HG03354 (cell line): ENCODE data around the gene DNAJC3.
A peak's percentile ranks its signal among the peaks of the same experiment; 100 is the strongest.
"Not testable (repeated sequence)": the region's sequence is repeated elsewhere in the genome, so short reads cannot be mapped to it uniquely, and the experiment has no call there.

Experiments used
- ATAC-seq: cut with Tn5 transposase; IDR thresholded peaks from one replicate; pipeline ENCODE4 v1.9.1; 2021; ENCODE audit warnings: mild to moderate bottlenecking; ENCODE audit not compliant: unreplicated experiment, poor library complexity, severe bottlenecking

Gene DNAJC3

DNA sequence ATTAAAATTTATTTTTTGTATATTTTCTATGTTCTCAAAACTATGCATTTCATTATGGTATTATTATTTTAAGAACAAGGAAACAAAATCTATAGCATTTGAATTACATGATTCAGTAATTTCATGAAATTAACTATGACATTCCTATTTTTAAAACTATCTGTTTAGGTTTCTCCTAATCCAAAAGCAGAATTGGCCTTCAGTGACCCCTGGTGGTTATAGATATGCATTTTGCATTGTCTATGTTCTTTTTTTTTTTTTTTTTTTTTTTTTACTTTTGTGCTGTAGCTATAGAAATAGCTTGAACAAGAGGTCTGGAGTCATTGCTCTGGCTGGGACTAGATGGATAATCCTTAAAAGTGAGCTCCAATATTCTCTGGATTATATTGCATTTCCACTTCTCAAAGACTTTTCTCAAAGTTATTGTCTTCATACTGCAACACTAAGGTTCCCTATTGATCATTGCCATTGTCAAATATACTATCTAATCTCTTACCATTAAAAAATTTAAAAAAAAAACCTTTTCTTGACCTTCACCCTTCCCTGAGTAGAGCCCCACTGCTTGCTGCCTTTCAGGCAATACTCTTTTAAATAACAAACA, 15.9 kb upstream of the DNAJC3 start:
- ATAC-seq = peak; percentile 46

DNA sequence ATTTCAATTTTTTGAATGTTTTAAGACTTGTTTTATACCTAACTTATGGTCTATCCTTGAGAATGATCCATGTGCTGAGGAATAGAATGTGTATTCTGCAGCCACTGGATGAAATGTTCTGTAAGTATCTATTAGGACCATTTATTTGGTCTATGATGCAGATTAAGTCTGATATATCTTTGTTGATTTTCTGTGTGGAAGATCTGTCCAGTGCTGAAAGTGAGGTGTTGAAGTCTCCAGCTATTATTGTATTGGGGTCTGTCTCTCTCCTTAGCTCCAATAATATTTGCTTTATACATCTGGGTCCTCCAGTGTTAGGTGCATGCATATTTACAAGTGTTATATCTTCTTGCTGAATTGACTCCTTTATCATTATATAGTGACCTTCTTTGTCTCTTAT, 9.7 kb upstream of the DNAJC3 start:
- not testable (repeated sequence) for ATAC-seq

- ATAC-seq = no peak
Observed at GRCh38 chr13:95671597-95671996, 5.3 kb upstream of the DNAJC3 start.

DNA sequence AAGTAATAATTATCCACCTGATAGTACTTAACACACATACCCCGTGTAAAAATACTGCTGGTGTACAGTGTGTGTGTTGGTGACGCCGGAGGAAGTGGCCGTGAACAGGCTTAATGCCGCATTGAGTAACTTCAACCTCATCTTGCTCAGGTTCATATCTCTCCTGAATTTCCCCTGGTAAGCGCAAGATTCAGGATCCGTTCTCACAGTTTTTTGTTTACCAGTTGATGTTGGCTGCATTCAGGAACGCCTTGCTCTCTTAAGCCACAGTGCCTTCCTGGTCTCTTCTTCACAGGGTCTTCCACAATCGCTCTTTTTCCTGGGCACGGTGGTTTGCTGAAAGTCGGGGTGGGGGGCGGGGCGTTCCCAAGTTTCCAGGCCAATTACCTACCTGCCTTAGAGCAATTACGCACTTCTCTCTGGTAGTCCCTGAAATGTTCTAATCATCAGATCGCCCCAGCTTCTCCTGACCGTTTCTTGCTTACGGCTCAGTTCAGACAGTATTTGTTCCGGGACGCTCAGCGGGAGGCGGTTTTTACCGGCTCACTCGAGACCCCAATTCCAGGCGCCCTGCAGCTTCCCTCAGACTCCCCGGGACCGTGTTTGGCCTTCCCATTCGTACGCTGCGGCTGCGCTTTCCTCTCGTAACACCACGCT, 706 bp upstream of the DNAJC3 start:
- ATAC-seq = peak; percentile 23

DNA sequence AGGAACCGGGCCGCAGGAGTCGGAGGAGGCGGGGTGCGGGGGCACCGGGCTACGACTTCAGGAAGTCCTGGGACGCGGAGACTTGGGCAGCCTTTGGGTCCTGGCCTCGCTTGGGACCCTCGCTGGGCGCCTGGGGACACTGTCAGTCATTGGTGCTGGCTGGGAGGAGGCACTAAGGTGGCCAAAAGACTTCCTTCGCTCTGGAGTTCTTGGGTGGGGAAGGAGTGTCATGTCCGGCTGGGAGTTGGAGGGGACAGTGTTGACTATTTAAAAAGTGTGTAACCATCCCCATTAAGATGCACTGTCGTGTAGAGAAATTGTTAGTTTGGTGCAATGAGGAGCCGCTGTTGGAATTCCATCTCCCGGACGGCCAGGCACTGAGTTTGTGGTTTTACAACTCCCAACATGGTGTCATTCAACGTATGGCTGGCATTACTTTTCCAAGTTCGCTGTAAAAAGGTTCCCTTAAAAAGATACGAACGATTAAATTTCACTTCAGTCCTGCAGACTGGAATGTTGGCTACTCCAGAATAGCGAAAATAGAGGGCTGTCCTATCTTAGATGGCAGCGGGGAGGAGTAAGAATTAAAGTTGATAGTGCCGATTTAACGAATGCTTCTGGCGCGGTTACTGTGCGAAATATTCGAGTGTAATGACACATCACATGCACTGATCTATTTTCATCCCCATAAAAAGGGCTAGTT, 776 bp downstream of the DNAJC3 start:
- peak; percentile 22 for ATAC-seq

- ATAC-seq = no peak
Observed at GRCh38 chr13:95678967-95679366, 2.0 kb downstream of the DNAJC3 start.

DNA sequence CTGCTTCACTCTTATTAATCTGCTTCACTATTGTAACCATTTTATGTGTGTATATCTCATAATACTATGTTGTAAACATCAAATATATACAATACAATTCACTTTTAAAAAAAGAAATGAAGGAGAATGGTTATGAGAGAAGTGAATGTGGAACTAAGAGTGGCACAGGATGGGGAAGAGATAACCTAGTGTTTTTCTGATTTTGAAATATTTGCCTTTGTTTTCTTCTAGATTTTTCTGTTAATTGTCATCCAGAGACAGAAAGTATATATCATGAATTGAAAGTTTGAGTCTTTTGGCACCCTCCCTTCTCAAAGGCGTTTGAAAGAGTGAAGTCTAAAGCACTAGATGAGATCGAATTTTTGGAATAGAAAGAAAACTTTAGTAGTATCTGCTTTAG, 2.8 kb downstream of the DNAJC3 start:
- no peak for ATAC-seq

GRCh38 chr13:95684418-95684817, 7.5 kb downstream of the DNAJC3 start:
- no peak for ATAC-seq

DNA sequence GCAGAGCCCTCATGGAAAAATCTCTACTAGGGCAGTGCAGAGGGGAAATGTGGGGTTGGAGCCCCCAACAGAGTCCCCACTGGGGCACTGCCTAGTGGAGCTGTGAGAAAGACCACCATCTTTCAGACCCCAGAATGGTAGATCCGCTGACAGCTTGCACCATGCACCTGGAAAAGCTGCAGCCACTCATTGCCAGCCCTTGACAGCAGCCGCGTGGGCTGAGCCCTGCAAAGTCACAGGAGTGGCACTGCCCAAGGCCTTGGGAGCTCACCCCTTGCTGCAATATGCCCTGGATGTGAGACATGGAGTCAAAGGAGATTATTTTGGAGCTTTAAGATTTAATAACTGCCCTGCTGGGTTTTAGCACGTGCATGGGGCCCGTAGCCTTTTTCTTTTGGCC, 8.0 kb downstream of the DNAJC3 start:
- ATAC-seq = not testable (repeated sequence)

GRCh38 chr13:95689582-95689926, 12.6 kb downstream of the DNAJC3 start:
- ATAC-seq = no peak

DNA sequence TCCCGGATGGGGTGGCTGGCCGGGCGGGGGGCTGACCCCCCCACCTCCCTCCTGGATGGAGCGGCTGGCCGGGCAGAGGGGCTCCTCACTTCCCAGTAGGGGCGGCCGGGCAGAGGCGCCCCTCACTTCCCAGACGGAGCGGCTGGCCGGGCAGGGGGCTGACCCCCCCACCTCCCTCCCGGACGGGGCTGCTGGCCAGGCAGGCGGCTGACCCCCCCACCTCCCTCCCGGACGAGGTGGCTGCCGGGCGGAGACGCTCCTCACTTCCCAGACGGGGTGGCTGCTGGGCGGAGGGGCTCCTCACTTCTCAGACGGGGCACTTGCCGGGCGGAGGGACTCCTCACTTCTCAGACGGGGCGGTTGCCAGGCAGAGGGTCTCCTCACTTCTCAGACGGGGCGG, 14.0 kb downstream of the DNAJC3 start:
- ATAC-seq = not testable (repeated sequence)

GRCh38 chr13:95697052-95697680, 20.2 kb downstream of the DNAJC3 start:
- no peak for ATAC-seq

DNA sequence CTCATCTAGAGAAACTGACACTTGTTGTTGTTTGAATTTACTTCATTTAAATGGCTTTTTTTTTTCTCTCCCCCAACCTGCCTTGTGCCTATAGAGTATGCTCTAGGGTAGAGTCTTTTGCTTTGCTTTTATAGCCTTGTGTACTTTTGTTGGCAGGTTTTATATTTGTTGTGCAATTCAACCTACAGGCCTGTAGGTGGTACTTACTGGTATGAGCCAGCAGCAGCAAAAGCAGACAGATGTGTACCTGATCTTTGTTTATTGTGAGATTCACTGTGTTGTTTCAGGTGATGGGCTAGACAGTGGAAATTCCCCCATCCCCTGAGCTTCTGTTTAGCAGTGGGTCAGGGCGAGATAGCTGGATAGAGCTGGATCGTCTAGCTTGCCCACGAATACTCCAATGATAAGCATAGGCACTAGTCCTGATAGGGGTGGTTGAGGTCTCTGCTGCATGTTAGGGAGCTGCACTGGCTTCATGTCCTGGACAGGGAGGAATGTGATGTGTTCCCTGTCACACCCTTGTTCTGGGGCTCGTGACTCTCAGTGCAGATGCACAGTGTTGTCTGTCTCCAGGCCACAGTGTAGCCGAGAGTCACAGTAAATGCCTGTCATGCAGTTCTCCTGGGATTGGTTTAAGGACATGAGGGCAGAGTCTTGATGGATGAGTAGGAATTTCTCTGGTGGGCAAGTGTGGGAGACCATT, 21.3 kb downstream of the DNAJC3 start:
- ATAC-seq = peak; percentile 73

GRCh38 chr13:95703576-95703975, 26.6 kb downstream of the DNAJC3 start:
- no peak for ATAC-seq

- no peak for ATAC-seq
Observed at GRCh38 chr13:95704510-95704909, 27.6 kb downstream of the DNAJC3 start.

- no peak for ATAC-seq
Observed at GRCh38 chr13:95706356-95706755, 29.4 kb downstream of the DNAJC3 start.

GRCh38 chr13:95707035-95707434, 30.1 kb downstream of the DNAJC3 start:
- no peak for ATAC-seq

DNA sequence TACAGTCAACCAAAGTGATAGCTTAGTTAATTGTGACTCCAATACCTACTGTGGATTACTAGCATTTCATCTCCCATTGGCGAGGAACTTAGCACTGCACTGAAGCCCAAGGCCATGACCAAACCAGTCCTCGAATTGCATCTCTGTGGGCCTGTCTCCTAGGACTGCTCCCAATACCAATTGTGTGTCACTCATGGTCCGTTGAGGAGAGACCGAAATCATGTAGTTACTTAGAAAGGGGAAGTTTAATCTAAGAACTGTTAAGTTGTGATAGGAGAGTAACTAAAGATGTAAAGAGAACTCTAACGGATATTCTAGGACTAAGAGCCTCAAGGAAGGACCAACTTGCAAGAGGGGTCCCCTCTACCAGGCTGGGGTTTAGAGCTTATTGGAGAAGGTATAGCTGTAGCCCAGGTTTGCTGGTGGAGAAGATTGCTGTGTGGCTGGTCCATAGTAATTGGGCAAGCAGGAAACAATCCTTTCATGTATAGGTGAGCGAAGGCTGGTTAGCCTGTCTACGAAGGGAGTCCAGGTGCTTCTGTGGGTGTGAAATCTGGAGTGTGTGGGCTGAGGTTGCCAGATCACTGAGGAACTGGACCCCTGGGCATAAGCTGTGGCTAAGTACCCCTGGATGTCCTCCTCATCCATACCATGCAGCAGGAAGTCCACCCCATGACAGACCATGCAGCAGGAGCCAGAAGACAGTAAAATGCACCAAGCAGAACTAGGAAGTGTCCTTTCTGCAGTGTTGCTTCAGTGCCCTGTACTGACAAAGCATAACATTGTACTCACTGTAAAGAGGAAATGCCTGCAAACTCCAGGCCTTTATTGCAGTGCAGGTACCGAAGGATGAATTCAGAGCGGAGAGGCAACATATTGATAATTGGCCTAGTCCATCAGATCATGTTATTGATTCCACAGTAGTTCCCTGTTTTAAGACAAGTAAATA, 30.8 kb downstream of the DNAJC3 start:
- ATAC-seq = no peak

DNA sequence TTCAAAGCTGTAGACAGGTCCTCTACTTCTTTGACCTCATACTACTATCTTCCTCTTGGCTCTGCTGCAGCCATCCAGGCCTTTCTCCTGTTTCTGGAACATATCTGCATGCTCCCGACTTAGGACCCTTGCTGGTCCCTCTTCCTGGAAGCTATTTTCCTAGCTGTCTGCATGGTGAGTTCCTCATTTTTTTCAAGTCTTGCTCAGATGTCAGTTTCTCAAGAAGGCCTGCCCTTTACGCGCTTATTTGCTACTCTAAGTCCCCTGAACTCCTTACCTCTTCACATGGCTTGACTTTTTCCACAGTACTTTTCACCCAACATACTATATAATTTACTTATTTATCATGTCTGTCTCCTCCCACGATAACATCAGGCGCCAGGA, 31.4 kb downstream of the DNAJC3 start:
- no peak for ATAC-seq
